Liver (tissue), 9 donors: Measurements from ENCODE around the gene TBC1D12. TPM values are rescaled to one million over a fixed set of nuclear protein-coding genes. Genes with fewer than 3 reads are reported as not detected.

Experiments
- DNase-seq: peaks from one replicate; pipeline ENCODE4 v3.0.0-alpha.2; 2017; ENCODE audit warnings: low spot score
- H3K27ac ChIP-seq, 2 donors: one replicate each; pipeline ENCODE4 v1.7.0; 2013; ENCODE audit warnings: inconsistent platforms in 2 of 2, low read length in 2 of 2, control low read depth in 1 of 2, low read depth in 1 of 2, mild to moderate bottlenecking in 1 of 2
- H3K27me3 ChIP-seq, 4 donors: one replicate each; pipeline versions ENCODE4 v1.6.1 to v1.7.0; 2013; ENCODE audit warnings: low read length in 3 of 4, inconsistent platforms in 1 of 4, mild to moderate bottlenecking in 1 of 4, moderate library complexity in 1 of 4; ENCODE audit not compliant: control insufficient read depth in 4 of 4, insufficient read depth in 4 of 4
- H3K36me3 ChIP-seq, 4 donors: one replicate each; pipeline versions ENCODE4 v1.6.1 to v1.7.0; 2013; ENCODE audit warnings: low read length in 3 of 4, mild to moderate bottlenecking in 3 of 4, low read depth in 1 of 4, moderate library complexity in 1 of 4; ENCODE audit not compliant: control insufficient read depth in 4 of 4, insufficient read depth in 3 of 4
- H3K4me1 ChIP-seq, 4 donors: one replicate each; pipeline versions ENCODE4 v1.6.1 to v1.7.0; 2013; ENCODE audit warnings: low read length in 3 of 4, mild to moderate bottlenecking in 3 of 4, moderate library complexity in 1 of 4; ENCODE audit not compliant: control insufficient read depth in 4 of 4, insufficient read depth in 4 of 4
- H3K4me3 ChIP-seq, 3 donors: one replicate each; pipeline versions ENCODE4 v1.6.1 to v1.7.0; 2013; ENCODE audit warnings: low read length in 3 of 3, control low read depth in 1 of 3, low read depth in 1 of 3, mild to moderate bottlenecking in 1 of 3
- H3K9ac ChIP-seq, 2 donors: one replicate each; pipeline ENCODE4 v1.7.0; 2013; ENCODE audit warnings: low read length in 2 of 2, mild to moderate bottlenecking in 2 of 2, moderate library complexity in 2 of 2, control low read depth in 1 of 2, low read depth in 1 of 2
- H3K9me3 ChIP-seq, 4 donors: one replicate each; pipeline versions ENCODE4 v1.6.1 to v1.7.0; 2013; ENCODE audit warnings: low read length in 3 of 4; ENCODE audit not compliant: control insufficient read depth in 4 of 4
- ATF3 ChIP-seq: IDR thresholded peaks from 2 replicates; pipeline ENCODE4 v1.6.1; 2016; ENCODE audit warnings: antibody characterized with exemption
- CTCF ChIP-seq: fragments of 150-350 bp; IDR thresholded peaks from 2 replicates; pipeline ENCODE4 v1.5.1; 2017; ENCODE audit warnings: improper control_type of control experiment, low read depth, low read length; ENCODE audit not compliant: missing input control
- EGR1 ChIP-seq, 2 donors: IDR thresholded peaks; 2 replicates each; pipeline ENCODE4 v1.6.1; 2016 to 2018; ENCODE audit warnings: antibody characterized with exemption in 2 of 2, low read depth in 2 of 2
- FOXA1 ChIP-seq: IDR thresholded peaks from 2 replicates; pipeline ENCODE4 v1.6.1; 2016; ENCODE audit warnings: antibody characterized with exemption
- FOXA2 ChIP-seq: IDR thresholded peaks from 2 replicates; pipeline ENCODE4 v1.6.1; 2016; ENCODE audit warnings: antibody characterized with exemption
- GABPA ChIP-seq, 2 donors: IDR thresholded peaks in 1 of 2; conservative IDR thresholded peaks in 1 of 2; 2 replicates each; pipeline ENCODE4 v1.6.1; 2016; ENCODE audit warnings: antibody characterized with exemption in 2 of 2, mild to moderate bottlenecking in 1 of 2, moderate library complexity in 1 of 2
- HNF4A ChIP-seq, 2 donors: conservative IDR thresholded peaks; 2 replicates each; pipeline ENCODE4 v1.6.1; 2016; ENCODE audit warnings: antibody characterized with exemption in 2 of 2, mild to moderate bottlenecking in 2 of 2
- HNF4G ChIP-seq: IDR thresholded peaks from 2 replicates; pipeline ENCODE4 v1.6.1; 2016; ENCODE audit warnings: antibody characterized with exemption
- JUND ChIP-seq, 2 donors: IDR thresholded peaks; 2 replicates each; pipeline ENCODE4 v1.6.1; 2016; ENCODE audit warnings: antibody characterized with exemption in 2 of 2
- MAX ChIP-seq: IDR thresholded peaks from 2 replicates; pipeline ENCODE4 v1.6.1; 2016; ENCODE audit warnings: antibody characterized with exemption
- NR2F2 ChIP-seq: IDR thresholded peaks from 2 replicates; pipeline ENCODE4 v1.6.1; 2016; ENCODE audit warnings: antibody characterized with exemption
- RAD21 ChIP-seq, 2 donors: IDR thresholded peaks; 2 replicates each; pipeline ENCODE4 v1.6.1; 2016; ENCODE audit warnings: antibody characterized with exemption in 2 of 2, mild to moderate bottlenecking in 2 of 2
- REST ChIP-seq: IDR thresholded peaks from 2 replicates; pipeline ENCODE4 v1.6.1; 2016; ENCODE audit warnings: antibody characterized with exemption, mild to moderate bottlenecking
- RXRA ChIP-seq, 2 donors: IDR thresholded peaks; 2 replicates each; pipeline ENCODE4 v1.6.1; 2017 to 2018; ENCODE audit warnings: antibody characterized with exemption in 2 of 2, mild to moderate bottlenecking in 1 of 2
- SP1 ChIP-seq: IDR thresholded peaks from 2 replicates; pipeline ENCODE4 v1.6.1; 2018; ENCODE audit warnings: antibody characterized with exemption, mild to moderate bottlenecking
- TAF1 ChIP-seq: conservative IDR thresholded peaks from 2 replicates; pipeline ENCODE4 v1.6.1; 2016; ENCODE audit warnings: antibody characterized with exemption, mild to moderate bottlenecking
- YY1 ChIP-seq: IDR thresholded peaks from 2 replicates; pipeline ENCODE4 v1.6.1; 2016; ENCODE audit warnings: antibody characterized with exemption, mild to moderate bottlenecking
- ZBTB33 ChIP-seq: IDR thresholded peaks from 2 replicates; pipeline ENCODE4 v1.6.1; 2016; ENCODE audit warnings: antibody characterized with exemption
- WGBS: extraction: QIAGEN DNeasy Blood & Tissue Kit; methylation state at CpG from one replicate; pipeline ENCODE4 v1.1.7; 2013; 5-methylcytosine and 5-hydroxymethylcytosine counted together
- polyA plus RNA-seq, 2 donors: library from polyadenylated mRNA; stranded (reverse) in 1 of 2; unstranded in 1 of 2; fragments of 200-250 nt in 1 of 2; fragments of >200 nt in 1 of 2; fragmentation: Nextera tagmentation in 1 of 2; extraction: Ambion mirVana in 1 of 2; gene quantifications; one replicate each; pipeline versions ENCODE4 v1.2.1 to v1.2.3, GENCODE V29; 2013 to 2015
- total RNA-seq, 2 donors: library from RNA; depleted of rRNA; stranded (reverse); fragments of >200 nt; gene quantifications; one replicate each; pipeline ENCODE4 v1.2.3, GENCODE V29; 2014
- donor health status: healthy.
- donor health status: healthy.
- donor health status: healthy.
- donor health status: healthy.
- donor health status: healthy.

The TBC1D12 gene
- total and polyA plus RNA-seq, 4 donors, result 2.6 to 7.5 (median 5.0) TPM

GRCh38 chr10:94361171-94361794 is 41.1 kb upstream of the TBC1D12 start:
- WGBS, result 56% methylated on average over 4 of the region's 4 CpGs
- Histone ChIP-seq H3K9ac (no peak overlapping the region), H3K36me3 (peaks cover 1 to 21% (median 11%) of the 10 kb centered on the region in 4 donors), H3K4me1 (peaks cover 5 to 14% (median 12%) of the 10 kb centered on the region in 4 donors), H3K9me3 (no peaks in the 10 kb centered on the region), H3K27me3 (no peaks in the 10 kb centered on the region), H3K27ac (no peak overlapping the region), H3K4me3 (peak overlapping the region in 2 of 3 donors; percentile 1 to 76)
- TF ChIP-seq RAD21 (IDR thresholded peaks at IDR 0.05), result peak in 1 of 2 donors; percentile 19
- TF ChIP-seq GABPA (IDR thresholded peaks at IDR 0.05 in 1 of 2, conservative IDR thresholded peaks at IDR 0.05 in 1 of 2), result peak in 1 of 2 donors; percentile 42
- no peak for TF ChIP-seq JUND (IDR thresholded peaks at IDR 0.05)
- no peak for DNase-seq

- peak; percentile 94 for DNase-seq
Measured at GRCh38 chr10:94362360-94363250, 39.7 kb upstream of the TBC1D12 start, which contains the start of gene NOC3L. Gene NOC3L (minus strand): TSS chr10:94362939. CDS start chr10:94362838, 101 bp downstream.

More at GRCh38 chr10:94362360-94363250, 39.7 kb upstream of the TBC1D12 start, which contains the start of gene NOC3L:
- Histone ChIP-seq H3K27ac (peak within 1 kb of the TSS; percentile 39 to 75), H3K4me1 (peaks cover 5 to 14% (median 12%) of the 10 kb centered on the region in 4 donors), H3K9me3 (no peaks in the 10 kb centered on the region), H3K4me3 (peak within 1 kb of the TSS; percentile 76 to 97 (median 83)), H3K9ac (peak within 1 kb of the TSS; percentile 67 to 89), H3K27me3 (no peaks in the 10 kb centered on the region), H3K36me3 (peaks cover 1 to 8% (median 2%) of the 10 kb centered on the region in 4 donors)
- TF ChIP-seq EGR1 (IDR thresholded peaks at IDR 0.05; ENCODE audit: low read depth in 2 of 2) (no peak), FOXA1 (no peak), FOXA2 (peak; percentile 5), REST (no peak), HNF4G (no peak), SP1 (peak; percentile 31), HNF4A (conservative IDR thresholded peaks at IDR 0.05) (peak; percentile 47 to 53), CTCF (peak; percentile 65), RAD21 (IDR thresholded peaks at IDR 0.05) (peak; percentile 64 to 67), MAX (peak; percentile 96), NR2F2 (no peak), ATF3 (no peak), GABPA (IDR thresholded peaks at IDR 0.05 in 1 of 2, conservative IDR thresholded peaks at IDR 0.05 in 1 of 2) (peak; percentile 94 to 99), ZBTB33 (peak; percentile 96), RXRA (IDR thresholded peaks at IDR 0.05) (peak; percentile 35 to 55), JUND (IDR thresholded peaks at IDR 0.05) (no peak), TAF1 (no peak), YY1 (peak; percentile 66)
- WGBS, result under 1% methylated on average over 55 of the region's 55 CpGs
